T-cell (primary cell): ENCODE results near the gene C10orf120. TPM values are rescaled to one million over a fixed set of nuclear protein-coding genes. Genes with fewer than 3 reads are reported as not detected.

ENCODE experiments used
- ATAC-seq, 4 experiments: fragments of 200-7000 bp in 3 of 4; fragments of 150-1000 bp in 1 of 4; cut with Tn5 transposase; replicated peaks in 1 of 4; 1 replicate in 3 of 4; 2 replicates in 1 of 4; pipeline ENCODE4 v1.10.0; 2021; ENCODE audit warnings: moderate library complexity in 3 of 4, mild to moderate bottlenecking in 2 of 4, moderate number of reproducible peaks in 1 of 4
- CTCF ChIA-PET, 2 donors: fragments of 300-600 bp; sonication (Branson Sonifier 250); formaldehyde crosslinking; loops; one replicate each; lab custom pipeline; 2022; ENCODE audit warnings: antibody characterized with exemption in 2 of 2; lab: Charles Lee
- POLR2A ChIA-PET, 2 donors: fragments of 300-600 bp; sonication (Branson Sonifier 250); formaldehyde crosslinking; loops; one replicate each; lab custom pipeline; 2022; ENCODE audit warnings: antibody characterized with exemption in 2 of 2; lab: Charles Lee
- DNase-seq, 35 experiments: peaks; one replicate each; pipeline versions ENCODE4 v3.0.0 to v3.0.0-alpha.2; 2013 to 2023
- H3K27ac ChIP-seq: one replicate; pipeline ENCODE4 v1.5.1; 2013; ENCODE audit warnings: low read length
- H3K27me3 ChIP-seq, 2 experiments: replicated peaks in 1 of 2; 1 replicate in 1 of 2; 2 replicates in 1 of 2; pipeline versions ENCODE4 v1.6.1 to v1.7.0; 2013; ENCODE audit warnings: low read length in 1 of 2, mixed read lengths in 1 of 2; ENCODE audit not compliant: control insufficient read depth in 2 of 2, insufficient read depth in 2 of 2; ENCODE audit errors: extremely low read depth in 1 of 2
- H3K36me3 ChIP-seq, 2 donors: 1 replicate in 1 of 2; 2 replicates in 1 of 2; pipeline versions ENCODE4 v1.6.1 to v1.7.0; 2013; ENCODE audit warnings: low read length in 1 of 2; ENCODE audit not compliant: control insufficient read depth in 2 of 2, insufficient read depth in 1 of 2; ENCODE audit errors: extremely low read depth in 1 of 2
- H3K4me1 ChIP-seq, 2 experiments: 1 replicate in 1 of 2; 2 replicates in 1 of 2; pipeline versions ENCODE4 v1.6.1 to v1.7.0; 2013; ENCODE audit warnings: low read length in 2 of 2, mixed read lengths in 1 of 2; ENCODE audit not compliant: insufficient read depth in 2 of 2, control insufficient read depth in 1 of 2; ENCODE audit errors: extremely low read depth in 1 of 2
- H3K4me3 ChIP-seq, 2 donors: 1 replicate in 1 of 2; 2 replicates in 1 of 2; pipeline versions ENCODE4 v1.5.1 to v1.7.0; 2013; ENCODE audit warnings: mild to moderate bottlenecking in 2 of 2, low read length in 1 of 2, moderate library complexity in 1 of 2; ENCODE audit not compliant: control insufficient read depth in 1 of 2; ENCODE audit errors: extremely low read depth in 1 of 2
- H3K9me3 ChIP-seq: 2 replicates; pipeline ENCODE4 v1.7.0; 2013
- H3K27ac Mint-ChIP-seq, 2 donors: one replicate each; pipeline ENCODE4 v1.8.0; 2020 to 2021; ENCODE audit warnings: mild to moderate bottlenecking in 2 of 2, mixed read lengths in 2 of 2
- H3K27me3 Mint-ChIP-seq, 2 donors: one replicate each; pipeline ENCODE4 v1.8.0; 2021 to 2022; ENCODE audit warnings: mixed read lengths in 2 of 2
- H3K36me3 Mint-ChIP-seq: one replicate; pipeline ENCODE4 v1.8.0; 2021; ENCODE audit warnings: mixed read lengths
- H3K4me1 Mint-ChIP-seq, 3 donors: one replicate each; pipeline ENCODE4 v1.8.0; 2020 to 2022; ENCODE audit warnings: mixed read lengths in 3 of 3, mild to moderate bottlenecking in 1 of 3
- H3K4me3 Mint-ChIP-seq, 3 donors: one replicate each; pipeline ENCODE4 v1.8.0; 2020 to 2022; ENCODE audit warnings: mild to moderate bottlenecking in 3 of 3, mixed read lengths in 3 of 3, moderate library complexity in 3 of 3
- H3K9me3 Mint-ChIP-seq, 3 donors: one replicate each; pipeline ENCODE4 v1.8.0; 2020 to 2022; ENCODE audit warnings: mixed read lengths in 3 of 3
- WGBS: methylation state at CpG from one replicate; pipeline ENCODE4 v1.1.5; 2013; ENCODE audit warnings: missing lambda C conversion rate; ENCODE audit not compliant: insufficient coverage; 5-methylcytosine and 5-hydroxymethylcytosine counted together
- total RNA-seq, 35 experiments: library from RNA in 6 of 35; stranded (reverse) in 6 of 35; fragments of 120-200 nt in 1 of 35; gene quantifications; one replicate each; pipeline versions ENCODE4 v1.2.1 to v1.2.4 and lab custom pipeline; 2013 to 2026

The C10orf120 gene
- total RNA-seq, 5 donors from 2014 or later (not counting 1 experiment from before 2014, with no cell fraction given) = not detected

- 57% methylated on average over 2 of the region's 2 CpGs for WGBS
- Histone ChIP-seq H3K9me3 (no peaks in the 10 kb centered on the region), H3K4me1 (no peaks in the 10 kb centered on the region), H3K36me3 (no peaks in the 10 kb centered on the region), H3K27ac (no peak overlapping the region), H3K4me3 (no peak overlapping the region), H3K27me3 (peaks cover 0 to 14% of the 10 kb centered on the region in 2 experiments)
- H3K4me3 Mint-ChIP-seq = no peak overlapping the region
- no peak for ATAC-seq
- H3K36me3 Mint-ChIP-seq = no peaks in the 10 kb centered on the region
- no peak overlapping the region for H3K27ac Mint-ChIP-seq
- ChIA-PET POLR2A (no interaction called here), CTCF (no interaction called here)
- no peaks in the 10 kb centered on the region for H3K4me1 Mint-ChIP-seq
- peaks cover 31 to 36% of the 10 kb centered on the region in 2 donors for H3K27me3 Mint-ChIP-seq
- no peak for DNase-seq
- no peaks in the 10 kb centered on the region for H3K9me3 Mint-ChIP-seq
Measured at GRCh38 chr10:122669842-122670241, 29.8 kb downstream of the C10orf120 start.

DNA sequence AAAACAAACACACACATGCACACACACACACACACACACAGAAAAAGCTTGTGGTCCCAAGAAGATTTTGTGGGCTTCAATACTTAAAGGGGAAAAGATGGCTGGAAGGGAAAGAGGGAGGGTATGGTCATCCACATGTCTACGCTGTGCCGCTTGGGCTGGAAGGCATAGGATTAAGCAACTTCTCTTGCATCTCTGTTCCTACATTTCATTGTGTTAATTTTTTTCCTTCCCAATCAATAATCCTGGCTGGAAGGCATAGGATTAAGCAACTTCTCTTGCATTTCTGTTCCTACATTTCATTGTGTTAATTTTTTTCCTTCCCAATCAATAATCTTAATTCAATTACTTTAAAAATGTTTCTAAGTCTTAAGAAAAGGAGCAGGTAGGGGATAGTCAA is 30.6 kb downstream of the C10orf120 start:
- no peak overlapping the region for H3K27ac ChIP-seq
- Mint-ChIP-seq H3K27me3 (peaks cover 31 to 44% of the 10 kb centered on the region in 2 donors), H3K4me3 (no peak overlapping the region), H3K36me3 (no peaks in the 10 kb centered on the region), H3K9me3 (no peaks in the 10 kb centered on the region), H3K4me1 (no peaks in the 10 kb centered on the region), H3K27ac (no peak overlapping the region)
- ChIA-PET POLR2A (no interaction called here), CTCF (no interaction called here)
- no peaks in the 10 kb centered on the region for H3K36me3 ChIP-seq
- no peak overlapping the region for H3K4me3 ChIP-seq
- WGBS = no CpG with 5 or more reads among the region's 2 CpGs
- H3K27me3 ChIP-seq = peaks cover 0 to 16% of the 10 kb centered on the region in 2 experiments
- H3K9me3 ChIP-seq = no peaks in the 10 kb centered on the region
- DNase-seq (no peak), ATAC-seq (no peak)
- H3K4me1 ChIP-seq = no peaks in the 10 kb centered on the region

- Mint-ChIP-seq H3K36me3 (no peaks in the 10 kb centered on the region), H3K27ac (no peak overlapping the region), H3K27me3 (peaks cover 30 to 49% of the 10 kb centered on the region in 2 donors), H3K9me3 (no peaks in the 10 kb centered on the region), H3K4me1 (no peaks in the 10 kb centered on the region), H3K4me3 (no peak overlapping the region)
- Histone ChIP-seq H3K27me3 (peaks cover 0 to 16% of the 10 kb centered on the region in 2 experiments), H3K4me3 (no peak overlapping the region), H3K27ac (no peak overlapping the region), H3K9me3 (no peaks in the 10 kb centered on the region), H3K4me1 (no peaks in the 10 kb centered on the region), H3K36me3 (no peaks in the 10 kb centered on the region)
- ATAC-seq (no peak), DNase-seq (no peak)
- WGBS = 60% methylated on average over 2 of the region's 4 CpGs
- CTCF ChIA-PET = no interaction called here
- POLR2A ChIA-PET = no interaction called here
Measured at GRCh38 chr10:122665946-122666345, 33.7 kb downstream of the C10orf120 start.

- no peaks in the 10 kb centered on the region for H3K4me1 Mint-ChIP-seq
- ChIA-PET CTCF (no interaction called here), POLR2A (no interaction called here)
- Histone ChIP-seq H3K4me3 (no peak overlapping the region), H3K4me1 (no peaks in the 10 kb centered on the region), H3K27me3 (peaks cover 0 to 18% of the 10 kb centered on the region in 2 experiments), H3K36me3 (no peaks in the 10 kb centered on the region), H3K9me3 (no peaks in the 10 kb centered on the region), H3K27ac (no peak overlapping the region)
- H3K27me3 Mint-ChIP-seq = peaks cover 27 to 45% of the 10 kb centered on the region in 2 donors
- H3K27ac Mint-ChIP-seq = no peak overlapping the region
- ATAC-seq (no peak), DNase-seq (no peak)
- no peaks in the 10 kb centered on the region for H3K9me3 Mint-ChIP-seq
- WGBS = 100% methylated on average over 1 of the region's 7 CpGs
- H3K4me3 Mint-ChIP-seq = no peak overlapping the region
- H3K36me3 Mint-ChIP-seq = no peaks in the 10 kb centered on the region
Measured at GRCh38 chr10:122665329-122665860, 34.3 kb downstream of the C10orf120 start.

- no peaks in the 10 kb centered on the region for H3K4me1 Mint-ChIP-seq
- CTCF ChIA-PET = no interaction called here
Measured at GRCh38 chr10:122664501-122664900, 35.1 kb downstream of the C10orf120 start.

GRCh38 chr10:122663516-122664130 is 36.0 kb downstream of the C10orf120 start:
- Mint-ChIP-seq H3K9me3 (no peaks in the 10 kb centered on the region), H3K4me3 (no peak overlapping the region), H3K36me3 (no peaks in the 10 kb centered on the region), H3K27ac (no peak overlapping the region), H3K27me3 (peaks cover 27 to 42% of the 10 kb centered on the region in 2 donors), H3K4me1 (no peaks in the 10 kb centered on the region)
- H3K4me1 ChIP-seq = no peaks in the 10 kb centered on the region
- DNase-seq (no peak), ATAC-seq (no peak)
- H3K4me3 ChIP-seq = no peak overlapping the region
- H3K27me3 ChIP-seq = peaks cover 0 to 18% of the 10 kb centered on the region in 2 experiments
- POLR2A ChIA-PET = no interaction called here
- H3K9me3 ChIP-seq = no peaks in the 10 kb centered on the region
- H3K27ac ChIP-seq = no peak overlapping the region
- CTCF ChIA-PET = no interaction called here
- H3K36me3 ChIP-seq = no peaks in the 10 kb centered on the region
- 84% methylated on average over 3 of the region's 5 CpGs for WGBS

More at GRCh38 chr10:122664501-122664900, 35.1 kb downstream of the C10orf120 start:
- H3K27ac ChIP-seq = no peak overlapping the region
- POLR2A ChIA-PET = no interaction called here
- Mint-ChIP-seq H3K36me3 (no peaks in the 10 kb centered on the region), H3K4me3 (no peak overlapping the region), H3K9me3 (no peaks in the 10 kb centered on the region), H3K27ac (no peak overlapping the region), H3K27me3 (peaks cover 27 to 45% of the 10 kb centered on the region in 2 donors)
- H3K4me1 ChIP-seq = no peaks in the 10 kb centered on the region
- no peaks in the 10 kb centered on the region for H3K36me3 ChIP-seq
- DNase-seq (no peak), ATAC-seq (no peak)
- H3K27me3 ChIP-seq = peaks cover 0 to 15% of the 10 kb centered on the region in 2 experiments
- H3K9me3 ChIP-seq = no peaks in the 10 kb centered on the region
- no peak overlapping the region for H3K4me3 ChIP-seq
- 73% methylated on average over 6 of the region's 8 CpGs for WGBS
